ENCODE results near the gene DMRT3. TPM values are rescaled to one million over a fixed set of nuclear protein-coding genes. Genes with fewer than 3 reads are reported as not detected.
A peak's percentile ranks its signal among the peaks of the same experiment; 100 is the strongest.

Gene DMRT3
- polyA plus RNA-seq, 3 donors, result not detected

DNA sequence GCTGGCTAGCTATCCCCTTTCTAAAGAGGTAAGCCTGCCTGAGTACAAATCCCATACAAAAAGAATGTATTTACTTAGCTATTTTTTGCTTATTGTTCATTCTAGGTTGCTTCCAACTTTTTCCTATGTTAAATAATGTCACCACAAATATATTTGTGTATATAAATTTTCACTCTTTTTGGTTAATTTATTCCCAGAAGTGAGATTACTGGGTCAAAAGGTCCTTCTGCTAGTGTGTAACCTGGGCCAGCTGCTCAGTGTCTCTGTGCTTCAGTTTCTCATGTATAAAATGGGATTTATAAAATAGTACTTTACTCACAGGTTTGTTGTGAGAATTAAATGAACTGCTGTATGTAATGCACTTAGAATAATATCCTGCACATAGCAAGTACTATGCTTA lies 49.8 kb downstream of the DMRT3 start:
- Mint-ChIP-seq H3K27ac (no peak overlapping the region), H3K4me3 (no peak overlapping the region), H3K4me1 (no peaks in the 10 kb centered on the region), H3K36me3 (no peaks in the 10 kb centered on the region), H3K9me3 (peaks cover 0 to 17% (median 11%) of the 10 kb centered on the region in 7 donors), H3K27me3 (ENCODE audit: low read depth in 3 of 3) (peaks cover 22 to 57% (median 23%) of the 10 kb centered on the region in 3 donors)
- intact Hi-C loops (cut with micrococcal nuclease), result no loop called here
- H3K79me2 ChIP-seq (ENCODE audit: insufficient read depth, low read length), result no peaks in the 10 kb centered on the region
- H3K9me3 ChIP-seq (replicated peaks in 1 of 2; ENCODE audit: control insufficient read depth in 1 of 2, insufficient read depth in 1 of 2, low read length in 2 of 2), result no peaks in the 10 kb centered on the region
- no peak overlapping the region for H3K27ac ChIP-seq (ENCODE audit: low read depth in 1 of 2, low read length in 2 of 2)
- H3K9ac ChIP-seq (ENCODE audit: insufficient read depth, low read length, poor library complexity, severe bottlenecking), result no peak overlapping the region
- no peak overlapping the region for H2AFZ ChIP-seq (ENCODE audit: insufficient read depth, low read depth, low read length, poor library complexity, severe bottlenecking)
- TF ChIP-seq, protein P1, sequence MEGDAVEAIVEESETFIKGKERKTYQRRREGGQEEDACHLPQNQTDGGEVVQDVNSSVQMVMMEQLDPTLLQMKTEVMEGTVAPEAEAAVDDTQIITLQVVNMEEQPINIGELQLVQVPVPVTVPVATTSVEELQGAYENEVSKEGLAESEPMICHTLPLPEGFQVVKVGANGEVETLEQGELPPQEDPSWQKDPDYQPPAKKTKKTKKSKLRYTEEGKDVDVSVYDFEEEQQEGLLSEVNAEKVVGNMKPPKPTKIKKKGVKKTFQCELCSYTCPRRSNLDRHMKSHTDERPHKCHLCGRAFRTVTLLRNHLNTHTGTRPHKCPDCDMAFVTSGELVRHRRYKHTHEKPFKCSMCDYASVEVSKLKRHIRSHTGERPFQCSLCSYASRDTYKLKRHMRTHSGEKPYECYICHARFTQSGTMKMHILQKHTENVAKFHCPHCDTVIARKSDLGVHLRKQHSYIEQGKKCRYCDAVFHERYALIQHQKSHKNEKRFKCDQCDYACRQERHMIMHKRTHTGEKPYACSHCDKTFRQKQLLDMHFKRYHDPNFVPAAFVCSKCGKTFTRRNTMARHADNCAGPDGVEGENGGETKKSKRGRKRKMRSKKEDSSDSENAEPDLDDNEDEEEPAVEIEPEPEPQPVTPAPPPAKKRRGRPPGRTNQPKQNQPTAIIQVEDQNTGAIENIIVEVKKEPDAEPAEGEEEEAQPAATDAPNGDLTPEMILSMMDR (IDR thresholded peaks at IDR 0.05), result no peak
- no peaks in the 10 kb centered on the region for H4K20me1 ChIP-seq (ENCODE audit: insufficient read depth, low read length)
- H3K4me1 ChIP-seq (ENCODE audit: control insufficient read depth in 1 of 2, insufficient read depth in 2 of 2, low read length in 2 of 2), result no peaks in the 10 kb centered on the region
- peaks cover 12 to 32% of the 10 kb centered on the region in 2 donors for H3K27me3 ChIP-seq (ENCODE audit: control insufficient read depth in 2 of 2, insufficient read depth in 2 of 2, low read length in 2 of 2)
- no peak overlapping the region for H3K4me3 ChIP-seq (replicated peaks in 1 of 3; ENCODE audit: low read depth in 2 of 3, low read length in 3 of 3)
- no peak overlapping the region for H3K4me2 ChIP-seq (replicated peaks; ENCODE audit: extremely low read depth, low read length, poor library complexity, severe bottlenecking)
- H3K36me3 ChIP-seq (replicated peaks in 1 of 2; ENCODE audit: control insufficient read depth in 1 of 2, insufficient read depth in 2 of 2, low read length in 2 of 2), result no peaks in the 10 kb centered on the region
- DNase-seq, result no peak

DNA sequence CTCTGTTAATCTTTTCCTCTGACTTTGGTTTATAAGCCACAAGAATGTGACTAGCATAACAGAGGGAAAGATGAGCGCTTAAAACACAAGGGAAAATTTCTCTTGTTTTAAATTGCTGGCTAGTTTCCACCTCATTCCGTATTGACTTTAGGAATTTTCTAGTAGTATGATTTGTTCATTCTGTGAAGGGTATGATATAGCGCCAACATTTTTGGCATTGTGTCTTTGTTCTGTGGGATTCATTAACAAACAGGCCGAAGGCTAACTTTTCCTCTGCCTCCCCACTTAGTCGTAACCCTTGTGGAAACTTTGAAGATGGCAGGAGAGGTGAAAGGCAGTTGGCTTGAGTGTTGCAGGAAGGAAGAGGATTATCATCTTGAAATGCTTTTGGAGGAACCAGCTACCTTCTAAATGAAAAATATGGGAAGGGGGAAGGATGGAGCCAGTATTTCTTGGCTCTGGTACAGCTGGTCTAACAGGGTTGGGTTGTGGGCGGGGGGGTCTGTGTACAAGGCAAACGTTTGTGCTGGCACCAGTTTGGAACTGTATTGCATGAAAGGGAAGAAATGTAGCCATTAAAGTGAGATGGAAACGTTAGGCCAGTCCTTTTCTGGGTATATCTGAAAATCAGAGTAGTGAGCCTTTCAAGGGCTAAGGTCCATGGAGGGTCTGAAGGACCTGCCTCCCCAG lies 52.2 kb downstream of the DMRT3 start:
- Mint-ChIP-seq H3K36me3 (no peaks in the 10 kb centered on the region), H3K4me1 (no peaks in the 10 kb centered on the region), H3K9me3 (peaks cover 0 to 3% (median 1%) of the 10 kb centered on the region in 7 donors), H3K27me3 (ENCODE audit: low read depth in 3 of 3) (peaks cover 26 to 58% (median 26%) of the 10 kb centered on the region in 3 donors), H3K4me3 (no peak overlapping the region), H3K27ac (peak overlapping the region in 2 of 7 donors; percentile 18 to 51)
- intact Hi-C loops (cut with micrococcal nuclease), result no loop called here
- no peak overlapping the region for H3K4me3 ChIP-seq (replicated peaks in 1 of 3; ENCODE audit: low read depth in 2 of 3, low read length in 3 of 3)
- no peaks in the 10 kb centered on the region for H3K36me3 ChIP-seq (replicated peaks in 1 of 2; ENCODE audit: control insufficient read depth in 1 of 2, insufficient read depth in 2 of 2, low read length in 2 of 2)
- no peak overlapping the region for H2AFZ ChIP-seq (ENCODE audit: insufficient read depth, low read depth, low read length, poor library complexity, severe bottlenecking)
- H3K4me1 ChIP-seq (ENCODE audit: control insufficient read depth in 1 of 2, insufficient read depth in 2 of 2, low read length in 2 of 2), result no peaks in the 10 kb centered on the region
- H3K9ac ChIP-seq (ENCODE audit: insufficient read depth, low read length, poor library complexity, severe bottlenecking), result no peak overlapping the region
- H3K79me2 ChIP-seq (ENCODE audit: insufficient read depth, low read length), result no peaks in the 10 kb centered on the region
- DNase-seq, result no peak
- 76% methylated on average over 5 of the region's 8 CpGs for WGBS (ENCODE audit: insufficient coverage)
- no peak overlapping the region for H3K27ac ChIP-seq (ENCODE audit: low read depth in 1 of 2, low read length in 2 of 2)
- no peaks in the 10 kb centered on the region for H3K9me3 ChIP-seq (replicated peaks in 1 of 2; ENCODE audit: control insufficient read depth in 1 of 2, insufficient read depth in 1 of 2, low read length in 2 of 2)
- H3K27me3 ChIP-seq (ENCODE audit: control insufficient read depth in 2 of 2, insufficient read depth in 2 of 2, low read length in 2 of 2), result peaks cover 9 to 29% of the 10 kb centered on the region in 2 donors
- TF ChIP-seq, protein P1 (IDR thresholded peaks at IDR 0.05), result no peak
- H3K4me2 ChIP-seq (replicated peaks; ENCODE audit: extremely low read depth, low read length, poor library complexity, severe bottlenecking), result no peak overlapping the region
- no peaks in the 10 kb centered on the region for H4K20me1 ChIP-seq (ENCODE audit: insufficient read depth, low read length)
